HCEC 1CT (cell line): ENCODE results near the gene LRRC2.

Source experiments
- DNase-seq: peaks from one replicate; pipeline ENCODE4 v3.0.0-alpha.2; 2017

The LRRC2 gene

DNA sequence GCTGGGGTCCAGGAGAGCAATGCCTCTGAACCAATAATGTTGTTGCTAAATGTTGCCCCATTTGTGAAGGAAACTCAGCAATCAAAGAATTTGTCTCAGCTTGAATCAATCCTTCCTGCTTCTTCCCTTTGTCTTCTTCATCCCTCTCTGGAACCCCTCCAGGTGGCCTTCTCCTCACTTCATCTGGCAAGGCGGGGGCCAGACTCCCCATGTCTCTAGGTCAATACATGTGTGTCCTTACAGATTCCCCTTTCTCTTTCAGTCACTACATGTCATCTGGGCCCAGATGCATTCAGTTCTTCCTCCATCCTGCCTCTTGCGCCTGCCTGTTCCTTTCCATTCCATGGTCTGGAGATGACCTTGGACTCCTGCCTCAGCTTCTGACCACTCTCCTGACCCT is 93.4 kb downstream of the LRRC2 start:
- no peak for DNase-seq

DNA sequence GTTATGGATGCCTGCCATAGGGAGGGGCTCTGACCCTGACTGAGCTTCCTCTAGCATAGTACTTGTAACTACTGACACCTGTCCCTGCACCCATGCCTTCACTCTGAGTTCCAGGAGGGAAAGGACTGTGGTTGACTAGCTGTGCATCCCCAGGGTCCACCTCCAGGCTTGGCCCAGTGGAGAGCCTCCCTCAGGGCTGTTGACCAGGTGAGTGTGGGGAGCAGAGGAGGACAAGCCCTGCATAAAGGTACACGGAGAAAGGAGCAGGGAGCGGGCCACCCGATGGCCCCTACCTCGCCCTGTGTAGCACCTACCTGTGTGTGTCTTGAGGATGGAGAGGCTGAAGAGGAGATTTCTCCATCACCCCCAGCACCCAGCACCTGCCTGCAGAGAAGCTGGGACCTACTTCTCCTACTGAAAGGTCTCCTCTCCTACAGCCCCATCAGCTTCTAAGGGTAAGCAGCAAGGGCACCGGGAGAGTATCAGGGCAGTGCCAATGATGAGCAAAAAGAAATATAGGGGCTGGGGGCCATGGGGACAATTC is 94.7 kb downstream of the LRRC2 start:
- DNase-seq = no peak

DNA sequence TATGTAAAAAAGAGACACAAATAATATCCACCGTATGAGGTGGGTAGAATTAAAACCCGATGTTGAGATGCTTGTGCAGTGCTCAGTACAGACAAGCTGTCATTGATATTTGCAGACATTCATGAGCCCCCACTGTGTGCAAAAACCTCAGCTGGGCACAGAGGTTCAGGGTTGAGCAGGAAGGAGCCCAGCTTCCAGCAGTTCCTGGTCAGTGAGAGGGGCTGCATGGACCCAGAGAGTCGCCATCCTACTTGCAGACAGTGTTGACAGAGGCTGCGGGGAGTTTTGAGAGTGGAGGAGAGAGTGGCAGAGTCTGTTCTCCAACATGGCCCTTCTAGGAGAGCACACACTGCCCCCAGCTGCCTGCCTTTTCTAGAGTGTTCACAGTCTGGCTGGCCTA is 95.3 kb downstream of the LRRC2 start:
- DNase-seq = no peak

DNA sequence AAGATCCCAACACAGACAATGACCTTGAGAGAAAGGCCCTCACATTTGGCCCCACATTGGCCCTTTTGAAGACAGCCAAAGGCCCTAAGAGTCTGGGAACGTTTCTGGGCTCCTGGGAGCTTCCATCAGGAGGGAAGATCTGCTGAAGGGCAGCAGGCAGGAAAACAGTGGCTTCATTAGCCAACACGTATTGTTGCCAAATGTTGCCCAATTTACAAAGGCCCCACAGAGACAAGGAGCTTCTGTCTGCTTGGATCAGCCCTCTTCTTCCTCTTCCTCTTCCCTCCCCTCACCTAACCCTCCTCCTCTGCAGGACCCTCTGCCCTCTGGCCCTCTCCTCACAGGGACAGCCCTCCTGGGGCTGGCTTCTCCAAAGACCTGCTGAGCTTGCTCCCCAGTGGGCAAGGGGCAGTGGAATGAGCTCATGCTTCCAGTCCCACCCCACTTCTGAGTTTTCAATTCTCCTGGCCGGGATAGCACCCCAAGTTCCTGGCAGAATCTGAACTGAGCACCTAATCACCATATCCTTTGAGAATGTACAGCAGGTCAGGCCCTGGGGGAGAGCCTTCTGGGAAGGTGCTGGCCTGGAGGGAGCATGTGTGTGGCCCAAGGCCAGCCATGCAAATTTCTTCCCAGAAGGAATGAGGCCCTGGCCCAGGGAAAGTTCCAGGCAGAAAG is 96.3 kb downstream of the LRRC2 start:
- DNase-seq = no peak

DNA sequence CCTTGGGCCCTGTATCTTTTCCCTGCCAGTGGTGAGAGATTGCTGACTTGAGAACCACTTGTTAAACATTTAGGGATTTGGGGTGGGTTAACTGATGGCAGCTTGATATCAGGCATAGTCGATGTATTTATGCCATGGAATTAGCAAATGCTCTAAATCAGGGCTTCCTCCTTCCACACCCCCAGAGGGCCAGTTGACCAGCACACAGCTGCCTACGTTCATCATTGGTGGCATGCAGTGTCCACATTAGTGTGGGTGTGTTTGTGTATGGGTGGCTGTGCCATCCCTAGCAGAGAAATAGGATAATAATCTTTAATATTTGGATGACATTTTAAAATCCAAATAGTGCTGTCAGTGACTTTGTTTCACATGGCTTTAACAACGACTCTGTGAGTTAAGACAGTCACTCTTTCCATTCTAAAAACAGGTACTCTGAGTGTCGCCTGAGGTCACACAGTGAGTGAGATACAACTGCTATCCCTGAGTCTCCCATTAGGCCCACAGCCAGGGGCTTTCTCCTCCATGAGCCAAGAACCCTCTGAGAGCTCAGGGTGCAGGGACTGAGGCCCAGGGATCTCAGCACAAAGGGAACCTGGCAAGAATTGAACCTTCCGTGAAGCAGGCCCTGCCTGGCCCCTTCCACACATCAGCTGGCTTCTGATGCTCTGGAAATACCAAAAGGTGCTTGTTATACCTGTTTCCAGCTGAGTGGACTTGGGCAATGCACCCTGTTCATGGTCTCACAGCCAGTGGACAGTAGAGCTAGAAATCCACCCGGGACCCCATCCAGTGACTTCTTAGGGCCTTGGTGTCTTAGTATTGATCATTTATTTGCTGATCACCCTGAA is 97.1 kb downstream of the LRRC2 start:
- no peak for DNase-seq

GRCh38 chr3:46467562-46467961 is 98.5 kb downstream of the LRRC2 start:
- DNase-seq = no peak

DNA sequence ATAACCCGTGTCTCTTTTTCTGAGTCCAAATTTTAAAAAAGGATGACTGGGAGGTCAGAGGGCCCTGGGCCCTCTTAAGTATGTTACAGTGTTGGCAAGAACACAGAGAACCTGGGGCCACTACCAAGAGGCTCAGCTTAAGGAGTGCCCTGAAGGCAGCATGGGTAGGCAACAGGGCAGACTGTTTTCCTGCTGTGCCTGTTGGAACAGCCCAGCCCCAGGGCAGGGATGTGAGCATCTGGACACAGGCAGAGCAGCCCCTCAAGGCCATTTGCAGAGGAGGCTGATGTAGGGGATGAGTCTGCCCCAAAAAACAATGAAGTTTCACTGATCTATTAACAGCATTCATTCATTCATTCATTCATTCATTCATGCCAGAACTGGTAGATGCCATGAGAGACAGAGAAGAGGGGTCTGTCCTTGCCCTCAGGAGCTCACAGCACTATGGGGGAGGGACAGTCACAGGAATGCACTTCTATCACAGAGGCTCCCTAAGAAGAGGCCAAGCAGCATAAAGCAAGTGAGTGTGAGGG is 99.2 kb downstream of the LRRC2 start:
- no peak for DNase-seq

- no peak for DNase-seq
Measured at GRCh38 chr3:46466273-46466672, 99.8 kb downstream of the LRRC2 start.
